GM12878 (cell line): Measurements from ENCODE around the gene ARHGEF7. TPM values are rescaled to one million over a fixed set of nuclear protein-coding genes. Genes with fewer than 3 reads are reported as not detected.

Source experiments
- ATAC-seq: fragments of 200-7000 bp; cut with Tn5 transposase; 3 replicates; pipeline ENCODE4 v1.9.1; 2020; ENCODE audit warnings: mild to moderate bottlenecking, moderate library complexity
- BruUV-seq: library from RNA; stranded (reverse); fragments of 400-500 nt; replicated peaks from 2 replicates; lab custom pipeline; 2021; lab: Mats Ljungman, UMichigan
- CTCF ChIA-PET: fragments of 300-600 bp; sonication (Branson Sonifier 250); formaldehyde crosslinking; extraction: SDS; loops from one replicate; lab custom pipeline; 2021; ENCODE audit warnings: inconsistent platforms; lab: Yijun Ruan, JAX
- POLR2A ChIA-PET: fragments of 350-600 bp; formaldehyde crosslinking; extraction: SDS; loops from one replicate; lab custom pipeline; 2021; ENCODE audit warnings: inconsistent platforms; lab: Charles Lee
- RAD21 ChIA-PET: fragments of 300-600 bp; sonication (Branson Sonifier 250); formaldehyde crosslinking; loops from one replicate; lab custom pipeline; 2023; ENCODE audit warnings: antibody characterized with exemption; ENCODE audit not compliant: unreplicated experiment; lab: Charles Lee
- SMC1A ChIA-PET: fragments of 300-600 bp; sonication (Branson Sonifier 250); formaldehyde crosslinking; loops from one replicate; lab custom pipeline; 2023; ENCODE audit not compliant: unreplicated experiment, uncharacterized antibody; lab: Charles Lee
- DNase-seq: peaks from one replicate; pipeline ENCODE4 v3.0.0-alpha.2; 2011; ENCODE audit warnings: low read depth, low spot score
- FAIRE-seq: peaks from 3 replicates; lab custom pipeline; 2011; peaks lifted over from hg19 to GRCh38; lab: Jason Lieb, UNC
- H2AFZ ChIP-seq: 2 replicates; pipeline ENCODE4 v1.6.0; 2011; ENCODE audit warnings: low read depth, low read length, control low read depth; ENCODE audit not compliant: control insufficient read depth
- H3K27ac ChIP-seq: 2 replicates; pipeline ENCODE4 v1.5.1; 2011; ENCODE audit warnings: control low read depth; ENCODE audit not compliant: control insufficient read depth, insufficient read depth
- H3K27me3 ChIP-seq, 2 experiments: replicated peaks in 1 of 2; 2 replicates each; pipeline versions ENCODE4 v1.6.0 to v1.6.1; 2011; ENCODE audit warnings: low read length in 1 of 2; ENCODE audit not compliant: control insufficient read depth in 2 of 2, insufficient read depth in 2 of 2
- H3K36me3 ChIP-seq, 2 experiments: 2 replicates each; pipeline ENCODE4 v1.5.1; 2011; ENCODE audit warnings: low read length in 1 of 2; ENCODE audit not compliant: control insufficient read depth in 2 of 2, insufficient read depth in 2 of 2
- H3K4me1 ChIP-seq: 2 replicates; pipeline ENCODE4 v1.6.1; 2011; ENCODE audit warnings: mild to moderate bottlenecking, low read length, moderate library complexity, mixed read lengths; ENCODE audit not compliant: control insufficient read depth, insufficient read depth
- H3K4me2 ChIP-seq: 2 replicates; pipeline ENCODE4 v1.6.0; 2011; ENCODE audit warnings: control low read depth; ENCODE audit not compliant: control insufficient read depth, insufficient read depth
- H3K4me3 ChIP-seq: fragments of 200-600 bp; sonication (generic); 2 replicates; pipeline ENCODE4 v1.5.1; 2016
- H3K79me2 ChIP-seq: 2 replicates; pipeline ENCODE4 v1.6.0; 2011; ENCODE audit warnings: low read length; ENCODE audit not compliant: control insufficient read depth, insufficient read depth
- H3K9ac ChIP-seq: 2 replicates; pipeline ENCODE4 v1.8.0; 2011; ENCODE audit warnings: low read length, control low read depth, mixed read lengths; ENCODE audit not compliant: control insufficient read depth, insufficient read depth
- H3K9me3 ChIP-seq: replicated peaks from 3 replicates; pipeline ENCODE4 v1.5.1; 2011; ENCODE audit warnings: mild to moderate bottlenecking, low read length; ENCODE audit not compliant: control insufficient read depth, insufficient read depth
- H4K20me1 ChIP-seq: 2 replicates; pipeline ENCODE4 v1.6.0; 2011; ENCODE audit not compliant: control insufficient read depth, insufficient read depth
- CBX3 ChIP-seq: fragments of 200-600 bp; sonication (generic); IDR thresholded peaks from 2 replicates; pipeline ENCODE4 v1.6.1; 2016; ENCODE audit warnings: low read depth, borderline replicate concordance
- CEBPB ChIP-seq, 2 experiments: fragments of 150-350 bp in 1 of 2; IDR thresholded peaks; 2 replicates each; pipeline ENCODE4 v1.6.1; 2012 to 2014; ENCODE audit warnings: low read depth in 2 of 2, low read length in 2 of 2, borderline replicate concordance in 1 of 2, inconsistent platforms in 1 of 2
- TCF7 ChIP-seq: IDR thresholded peaks from 2 replicates; pipeline ENCODE4 v1.6.1; 2014; ENCODE audit warnings: antibody characterized with exemption, borderline replicate concordance
- WGBS: methylation state at CpG from one replicate; pipeline ENCODE4 v1.1.6; 2016; ENCODE audit warnings: low lambda C conversion rate; ENCODE audit not compliant: insufficient replicate concordance, insufficient coverage; ENCODE audit errors: missing lambda C conversion rate; 5-methylcytosine and 5-hydroxymethylcytosine counted together
- in situ Hi-C: fragments of 300-500 bp; cut with MboI; formaldehyde crosslinking; loops from 9 replicates; pipeline ENCODE4 v1.14.3; 2018; ENCODE audit warnings: mixed read lengths
- intact Hi-C: fragments of 100-400 bp; cut with micrococcal nuclease; formaldehyde crosslinking; loops from one replicate; pipeline ENCODE4 v1.14.2; 2022; ENCODE audit not compliant: unreplicated experiment
- polyA plus RNA-seq, 11 experiments: library from polyadenylated mRNA; depleted of rRNA in 4 of 11; unstranded in 6 of 11; stranded (reverse) in 5 of 11; fragments of >200 nt; fragmentation: Nextera tagmentation in 4 of 11; fragmentation: Illumina TruSeq in 1 of 11; extraction: Ambion mirVana in 4 of 11; extraction: Trizol in 1 of 11; gene quantifications; 1 replicate in 1 of 11; 2 replicates in 10 of 11; pipeline versions ENCODE4 v1.2.1 to v1.2.3, GENCODE V29; 2011 to 2016; ENCODE audit warnings: inconsistent platforms in 2 of 11, missing spikeins in 2 of 11, low read depth in 1 of 11
- total RNA-seq, 4 experiments: library from RNA; depleted of rRNA in 3 of 4; stranded (reverse); fragments of >200 nt in 3 of 4; fragmentation: Illumina TruSeq in 1 of 4; extraction: Trizol in 1 of 4; gene quantifications; 2 replicates each; pipeline versions ENCODE4 v1.2.1 to v1.2.3, GENCODE V29; 2013 to 2021

Gene ARHGEF7
- total and polyA plus RNA-seq, 10 of the 15 experiments (the other 5 are each of a cell fraction or from before 2014, with no cell fraction given), result 4.7 to 65.5 (median 36.6) TPM

- no peak for ATAC-seq
- RAD21 ChIA-PET, result no interaction called here
- TF ChIP-seq CEBPB (IDR thresholded peaks at IDR 0.05; ENCODE audit: borderline replicate concordance in 1 of 2, low read depth in 2 of 2, low read length in 2 of 2), result no peak
- no peak for TF ChIP-seq TCF7
- H3K79me2 ChIP-seq, result no peaks in the 10 kb centered on the region
- SMC1A ChIA-PET, result no interaction called here
- no TSS peak for BruUV-seq
- H4K20me1 ChIP-seq, result no peaks in the 10 kb centered on the region
- peaks cover 8 to 10% of the 10 kb centered on the region in 2 experiments for H3K27me3 ChIP-seq
- CTCF ChIA-PET, result no interaction called here
- FAIRE-seq, result no peak
- no peak overlapping the region for H2AFZ ChIP-seq
- H3K4me2 ChIP-seq, result no peak overlapping the region
- 62% methylated on average over 12 of the region's 12 CpGs for WGBS
- DNase-seq, result no peak
- H3K9ac ChIP-seq, result no peak overlapping the region
- no peaks in the 10 kb centered on the region for H3K36me3 ChIP-seq
- no peak overlapping the region for H3K4me3 ChIP-seq
- POLR2A ChIA-PET, result no interaction called here
- intact Hi-C loops (no loop called here), in situ Hi-C loops (no loop called here)
- H3K27ac ChIP-seq, result no peak overlapping the region
- no peaks in the 10 kb centered on the region; the same call in 1 of the 2 replicates for H3K4me1 ChIP-seq
- no peaks in the 10 kb centered on the region for H3K9me3 ChIP-seq
Measured at GRCh38 chr13:111120422-111120821, 5.3 kb downstream of the ARHGEF7 start.

GRCh38 chr13:111120913-111121312 lies 5.8 kb downstream of the ARHGEF7 start:
- H2AFZ ChIP-seq, result no peak overlapping the region
- DNase-seq (no peak), ATAC-seq (no peak), FAIRE-seq (no peak)
- no peaks in the 10 kb centered on the region for H3K36me3 ChIP-seq
- CTCF ChIA-PET, result no interaction called here
- no peak overlapping the region for H3K27ac ChIP-seq
- no peaks in the 10 kb centered on the region for H3K79me2 ChIP-seq
- H3K4me3 ChIP-seq, result no peak overlapping the region
- H3K9me3 ChIP-seq, result no peaks in the 10 kb centered on the region
- SMC1A ChIA-PET, result no interaction called here
- peaks cover 7 to 10% of the 10 kb centered on the region in 2 experiments for H3K27me3 ChIP-seq
- intact Hi-C loops, result no loop called here
- no peak overlapping the region for H3K9ac ChIP-seq
- in situ Hi-C loops, result no loop called here
- 25% methylated on average over 8 of the region's 8 CpGs for WGBS
- RAD21 ChIA-PET, result no interaction called here
- no TSS peak for BruUV-seq
- H4K20me1 ChIP-seq, result no peaks in the 10 kb centered on the region
- H3K4me2 ChIP-seq, result no peak overlapping the region
- no peaks in the 10 kb centered on the region; the same call in 1 of the 2 replicates for H3K4me1 ChIP-seq
- no peak for TF ChIP-seq CBX3
- POLR2A ChIA-PET, result no interaction called here
